Activated CD4-positive, alpha-beta T cell treated with anti-CD3 and anti-CD28 coated beads, Interleukin-2, amount 50 U/mL, for 4 hours (primary cell): Measurements from ENCODE around the gene IL9.

ENCODE experiments used
- DNase-seq, 2 experiments: peaks; one replicate each; pipeline ENCODE4 v3.0.0-alpha.2; 2020

Gene IL9

DNA sequence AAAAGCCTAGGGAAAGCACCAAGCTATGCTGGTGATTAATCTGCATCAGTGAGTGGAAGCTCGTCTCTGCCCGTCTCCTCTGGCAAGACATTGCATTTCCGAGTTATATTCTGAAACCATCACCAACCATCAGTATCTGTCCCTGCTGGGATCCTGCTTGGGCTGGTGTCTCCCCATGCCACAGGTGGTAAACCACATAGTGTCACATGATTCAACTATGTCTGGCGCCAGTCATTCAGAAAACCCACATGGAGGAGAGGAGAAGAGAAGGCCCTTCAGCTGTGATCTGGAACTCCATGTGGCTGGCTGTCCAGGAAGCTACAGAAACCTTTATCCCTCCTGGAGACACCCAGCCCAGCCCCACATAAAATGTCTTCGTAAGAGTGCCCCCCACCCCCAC, 4.8 kb downstream of the IL9 start:
- DNase-seq: no peak

DNA sequence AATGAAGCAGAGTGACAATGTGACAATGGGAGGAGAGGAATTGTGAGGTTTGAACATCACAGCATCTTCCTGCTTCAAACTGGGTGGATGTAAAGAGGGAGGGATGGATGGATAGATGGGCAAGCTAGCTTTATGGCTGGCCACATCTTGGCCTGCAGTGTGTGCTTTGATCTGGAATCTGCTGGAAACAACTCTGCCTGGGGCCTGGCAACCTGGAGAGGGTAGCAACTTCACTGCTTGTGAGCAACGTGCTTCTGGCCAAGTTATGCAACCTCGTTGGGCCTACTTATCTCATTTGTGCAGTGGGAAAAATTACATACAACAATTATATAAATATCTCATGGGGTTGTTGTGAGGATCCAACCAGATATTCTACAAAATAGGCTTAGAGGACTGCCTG, 5.3 kb downstream of the IL9 start:
- DNase-seq: no peak

DNA sequence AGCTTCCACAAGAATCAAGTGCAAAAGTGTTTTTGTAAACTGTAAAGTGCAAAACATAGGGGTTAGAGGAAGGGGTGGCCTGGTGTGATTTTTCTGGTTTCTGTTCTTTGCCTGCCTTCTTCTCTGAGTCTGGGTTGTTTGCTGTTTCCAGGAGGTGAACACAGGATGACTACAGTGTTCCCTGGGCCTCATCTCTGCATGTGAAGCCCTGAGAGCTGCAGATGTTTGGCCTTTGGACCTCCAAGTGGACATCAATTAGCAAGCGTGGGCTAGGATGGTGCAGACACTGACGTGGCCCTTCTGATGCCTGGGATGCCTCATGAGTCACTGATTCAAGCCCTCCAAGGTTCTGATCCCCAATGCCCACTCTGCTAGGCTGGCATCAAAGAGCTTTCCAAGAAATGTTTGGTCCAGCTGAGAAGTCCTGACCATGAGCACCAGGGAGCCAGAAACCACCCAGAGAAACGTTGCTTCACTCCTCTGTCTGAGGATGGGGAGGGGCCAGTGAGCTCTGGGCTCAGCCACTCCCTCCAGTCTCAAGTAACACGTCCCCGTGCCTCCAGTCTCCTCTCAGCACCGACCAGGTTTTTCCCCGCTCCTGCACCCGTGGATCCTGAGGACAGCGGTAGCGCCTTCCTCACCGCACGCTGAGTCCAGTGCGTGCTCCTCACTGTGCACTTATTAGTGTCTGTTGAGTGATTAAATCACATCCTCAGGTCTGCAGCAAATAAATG, 7.6 kb downstream of the IL9 start:
- DNase-seq: no peak

DNA sequence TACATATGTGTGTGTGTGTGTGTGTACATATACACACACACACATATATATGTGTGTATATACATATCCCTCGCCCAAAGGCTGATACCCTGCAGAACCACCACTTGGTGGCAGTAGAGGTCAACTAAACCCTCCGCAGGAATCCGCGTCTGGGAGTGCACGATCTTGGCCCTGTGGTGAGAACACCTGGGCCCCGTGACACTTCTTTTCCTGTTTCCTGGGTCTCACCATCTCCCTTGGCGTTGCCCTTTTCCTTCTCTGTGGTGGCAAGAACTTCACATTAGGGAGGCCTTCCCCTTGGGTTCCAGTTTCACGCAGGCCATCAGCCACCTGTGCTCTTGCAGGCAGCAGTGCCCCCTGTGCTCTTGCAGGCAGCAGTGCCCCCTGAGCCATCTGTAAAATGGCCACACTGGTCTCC, 8.2 kb downstream of the IL9 start:
- DNase-seq: peak; percentile 32 to 35

DNA sequence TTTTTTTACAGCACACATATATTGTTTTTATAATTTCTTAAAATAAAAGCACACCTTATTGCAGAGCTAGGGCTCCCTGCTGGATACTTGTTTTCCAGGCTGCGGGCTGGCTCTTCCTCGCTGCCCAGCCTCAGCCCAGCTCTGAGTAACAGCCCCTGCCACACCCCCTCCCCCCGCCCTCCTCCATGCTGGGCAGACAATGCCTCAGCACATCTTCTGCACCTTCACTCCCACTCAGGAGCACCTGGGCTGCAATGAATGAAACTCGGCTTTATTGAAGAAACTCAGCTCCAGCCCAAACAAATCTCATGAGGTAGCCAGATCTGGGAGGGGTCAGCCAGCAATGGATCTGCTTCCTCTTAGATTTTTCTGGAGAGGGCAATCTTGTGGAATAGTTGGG, 9.5 kb downstream of the IL9 start:
- no peak for DNase-seq

DNA sequence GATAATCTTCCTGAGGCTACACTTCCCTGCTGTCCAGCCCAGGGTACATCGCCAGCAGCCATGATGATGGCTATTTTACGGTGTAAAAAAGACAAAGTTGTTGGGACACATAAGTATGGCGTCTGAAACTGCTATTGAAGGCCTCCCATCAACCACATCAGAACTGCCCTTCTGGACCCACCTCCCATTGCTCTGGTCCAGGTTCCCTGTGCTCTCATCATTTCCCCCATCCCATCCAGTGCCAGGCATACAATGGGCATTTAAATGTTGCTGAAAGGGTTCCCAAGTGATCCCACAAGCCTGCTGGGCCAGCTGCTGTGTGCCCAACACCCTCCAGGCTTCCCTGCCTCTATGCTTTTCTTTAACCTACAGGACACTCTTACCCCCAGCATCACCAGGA, 10.6 kb downstream of the IL9 start:
- no peak for DNase-seq

DNA sequence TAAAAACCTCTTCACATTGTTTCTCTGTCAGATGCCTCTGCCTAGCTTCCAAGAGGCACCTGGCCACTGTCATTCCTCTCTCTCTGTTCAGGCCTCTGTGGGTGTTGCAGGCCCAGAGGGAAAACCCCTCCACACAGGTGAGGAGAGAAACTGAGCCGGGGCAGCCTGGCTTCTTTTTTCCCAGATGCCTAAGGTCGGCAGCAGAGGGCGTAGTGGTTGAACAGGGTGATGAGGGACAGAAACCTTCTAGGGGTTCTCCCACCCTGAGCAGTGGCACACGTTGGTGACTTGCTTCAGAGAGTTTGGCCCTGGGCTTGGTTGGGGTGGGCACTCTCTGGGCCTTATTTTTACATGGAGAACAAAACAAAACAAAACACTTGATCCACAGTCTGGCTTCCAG, 12.2 kb downstream of the IL9 start:
- no peak for DNase-seq

DNA sequence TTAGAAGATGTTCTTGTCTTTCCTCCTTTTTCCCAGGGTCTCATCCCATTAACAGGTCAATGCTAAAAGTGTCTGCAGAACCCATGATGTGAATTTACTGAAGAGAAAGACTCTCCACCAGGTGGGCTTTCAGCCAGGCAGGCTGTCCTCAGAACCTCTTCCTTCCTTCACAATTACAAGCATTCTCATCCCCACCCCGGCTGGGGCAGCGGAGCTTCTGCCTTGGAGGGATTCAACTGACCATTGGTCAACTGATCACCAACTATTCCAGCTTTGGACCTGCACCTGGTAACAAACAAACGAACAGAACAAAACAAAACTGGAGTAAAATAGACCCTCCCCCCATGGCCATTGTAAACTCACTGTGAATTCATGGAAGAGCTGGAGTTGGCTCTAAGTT, 12.6 kb downstream of the IL9 start:
- no peak for DNase-seq

DNA sequence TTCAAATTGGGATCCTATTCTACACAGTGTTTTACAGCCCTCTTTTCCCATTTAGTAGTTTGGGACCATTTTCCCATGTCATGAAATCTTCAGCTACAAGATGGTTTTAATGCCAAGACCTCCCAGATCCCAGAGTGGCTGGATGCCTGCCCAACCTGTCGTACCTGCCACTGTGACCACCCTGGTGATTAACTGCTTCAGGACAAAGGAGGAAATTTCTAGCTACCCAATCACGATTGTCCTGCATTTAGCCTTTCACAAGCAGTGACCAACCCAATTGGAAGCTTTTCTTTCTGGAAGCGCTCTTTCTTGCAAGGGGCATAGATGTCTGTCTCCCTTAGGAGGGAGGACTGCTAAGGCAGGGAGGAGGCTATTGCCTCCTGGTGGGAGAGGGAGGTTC, 13.8 kb downstream of the IL9 start:
- no peak for DNase-seq

DNA sequence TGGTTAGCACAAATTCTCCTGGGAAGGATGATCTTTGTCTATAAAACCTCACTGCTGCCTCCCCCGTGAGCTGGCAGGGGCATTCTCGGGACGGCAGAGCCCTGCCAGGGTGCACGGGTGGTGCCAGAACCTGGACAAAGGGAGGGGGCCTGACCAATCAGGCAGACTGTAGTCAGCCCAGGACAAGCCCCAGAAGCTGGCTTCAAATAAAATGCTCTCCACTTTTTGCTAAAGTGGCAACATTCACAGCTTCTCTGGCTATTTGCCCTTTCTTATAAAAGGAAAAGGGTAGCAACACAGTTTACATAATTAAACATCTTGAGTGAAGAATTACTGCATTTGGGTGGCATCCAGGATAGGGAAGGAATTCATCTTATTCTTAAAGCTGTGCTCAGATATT, 14.4 kb downstream of the IL9 start:
- DNase-seq: no peak

DNA sequence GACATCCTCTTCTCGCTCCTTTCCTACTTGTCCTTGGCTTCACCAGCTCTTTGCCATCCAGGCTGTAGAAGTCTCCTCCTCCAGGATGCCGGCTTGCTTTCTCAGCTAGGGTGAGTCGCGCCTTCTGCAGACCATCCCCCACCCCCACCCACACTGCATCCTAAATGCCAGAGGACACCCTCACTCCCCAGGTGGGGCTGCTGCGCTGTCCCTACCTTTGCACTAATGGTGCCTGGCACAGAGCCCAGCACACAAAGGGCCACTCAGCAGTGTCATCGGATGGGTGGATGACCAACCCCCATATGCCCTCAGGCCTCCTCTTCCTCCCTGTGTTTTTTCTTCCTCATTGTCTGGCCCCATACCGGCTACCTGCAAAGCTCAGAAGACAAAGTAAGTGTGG, 14.8 kb downstream of the IL9 start:
- DNase-seq: no peak

DNA sequence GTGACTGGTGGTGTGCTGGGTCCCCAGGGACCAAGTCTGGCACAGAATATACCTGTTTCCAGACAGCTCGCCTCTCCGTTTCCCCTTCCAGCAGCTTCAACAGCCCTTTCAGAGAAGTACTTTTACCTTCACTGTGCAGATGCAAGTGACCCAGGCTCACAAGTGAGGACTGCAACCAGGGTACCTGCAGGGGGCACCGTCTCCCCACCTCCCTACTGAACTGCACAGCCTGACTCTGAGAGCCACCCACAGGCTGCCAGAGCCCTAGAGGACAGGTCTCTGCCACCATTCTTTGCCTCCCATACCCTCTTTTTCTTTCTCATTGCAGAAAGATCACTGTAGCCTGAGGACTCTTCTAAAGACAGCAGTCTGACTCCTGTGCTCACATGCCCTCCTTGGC, 15.4 kb downstream of the IL9 start:
- DNase-seq: no peak

DNA sequence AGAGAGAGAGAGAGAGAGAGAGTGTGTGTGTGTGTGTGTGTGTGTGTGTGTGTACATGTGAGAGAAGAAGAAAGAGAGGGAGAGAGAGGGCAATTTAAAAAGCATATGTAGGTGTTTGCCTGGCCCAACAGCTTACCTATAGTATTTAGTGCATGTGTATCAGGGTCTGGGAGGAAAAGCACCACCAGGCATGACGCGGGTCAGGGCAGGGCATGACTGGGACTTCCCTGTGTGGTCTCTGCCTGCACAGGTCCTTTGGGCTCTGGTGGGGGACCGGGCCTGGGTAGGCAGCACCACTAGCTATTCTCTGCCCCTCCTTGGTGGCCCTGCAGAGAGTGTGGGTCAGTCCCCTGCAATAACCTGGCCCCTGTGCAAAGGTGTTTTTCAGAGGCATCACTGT, 16.1 kb downstream of the IL9 start:
- no peak for DNase-seq

DNA sequence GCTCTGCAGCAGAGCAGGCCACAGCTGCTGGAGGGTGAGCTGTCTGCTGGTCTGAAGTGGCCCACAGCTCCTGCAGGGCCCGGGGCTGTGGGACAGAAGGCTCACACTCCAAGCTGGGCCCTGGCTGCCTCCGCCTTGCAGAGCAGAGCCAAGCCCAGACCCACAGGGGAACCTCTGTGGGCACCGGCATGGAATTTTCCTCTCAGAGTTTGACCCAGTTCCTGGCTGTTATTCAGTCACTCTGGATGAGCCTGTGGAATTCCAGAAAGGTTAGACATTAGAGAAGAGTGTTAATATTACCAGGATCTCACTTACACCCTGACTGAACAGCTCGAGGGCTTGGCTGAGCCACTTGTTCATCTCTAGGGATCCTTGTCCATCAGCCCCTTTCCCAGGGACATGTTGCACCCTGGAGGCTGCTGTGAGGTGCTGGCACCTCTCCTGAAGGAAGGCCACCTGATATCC, 17.5 kb downstream of the IL9 start:
- DNase-seq: no peak

DNA sequence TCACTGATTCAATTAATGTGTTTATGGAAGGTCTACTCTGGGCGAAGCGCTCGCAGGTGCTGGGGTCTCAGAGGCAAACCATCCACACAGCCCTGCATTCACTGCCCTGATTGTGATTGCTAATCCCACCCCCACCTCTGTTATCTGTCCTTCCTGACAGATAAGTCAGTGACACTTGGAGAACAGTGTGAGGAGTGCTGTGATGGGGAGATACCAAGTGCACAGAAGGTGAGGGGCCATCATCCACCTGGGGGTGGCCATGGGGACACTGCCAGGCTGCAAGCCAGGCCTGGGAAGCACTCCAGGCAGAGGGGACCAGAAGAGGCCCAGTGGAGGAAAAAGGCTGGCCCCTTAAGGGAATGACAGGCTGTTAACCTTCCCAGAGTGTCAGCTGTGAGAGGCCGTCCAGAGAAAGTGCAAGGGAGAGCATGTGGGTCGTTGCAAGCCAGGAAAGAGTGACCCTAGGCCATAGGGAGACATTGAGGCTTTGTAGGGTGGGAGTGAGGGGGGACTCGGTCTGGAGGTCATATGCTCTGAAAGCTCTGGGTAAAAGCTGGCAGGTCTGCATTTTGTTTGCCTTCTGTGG, 18.0 kb downstream of the IL9 start:
- no peak for DNase-seq

DNA sequence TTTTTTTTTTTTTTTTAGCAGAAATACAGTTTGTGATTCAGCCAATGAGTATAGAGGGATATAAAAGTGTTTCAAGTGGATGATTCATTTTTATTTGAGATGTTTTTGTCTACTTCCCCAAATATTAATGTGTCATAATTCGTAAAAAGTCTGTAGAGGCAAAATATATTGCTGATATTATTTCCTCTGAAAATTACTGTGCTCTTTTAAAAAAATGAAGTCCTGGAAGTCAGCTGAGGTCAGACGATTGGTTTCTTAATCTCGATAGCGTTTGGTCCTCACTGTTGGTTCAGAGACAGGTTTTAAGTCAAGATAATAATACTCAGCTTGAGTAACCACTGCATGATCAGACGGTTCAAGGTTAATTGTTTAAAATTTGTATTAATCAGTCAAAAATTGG, 19.5 kb downstream of the IL9 start:
- no peak for DNase-seq

DNA sequence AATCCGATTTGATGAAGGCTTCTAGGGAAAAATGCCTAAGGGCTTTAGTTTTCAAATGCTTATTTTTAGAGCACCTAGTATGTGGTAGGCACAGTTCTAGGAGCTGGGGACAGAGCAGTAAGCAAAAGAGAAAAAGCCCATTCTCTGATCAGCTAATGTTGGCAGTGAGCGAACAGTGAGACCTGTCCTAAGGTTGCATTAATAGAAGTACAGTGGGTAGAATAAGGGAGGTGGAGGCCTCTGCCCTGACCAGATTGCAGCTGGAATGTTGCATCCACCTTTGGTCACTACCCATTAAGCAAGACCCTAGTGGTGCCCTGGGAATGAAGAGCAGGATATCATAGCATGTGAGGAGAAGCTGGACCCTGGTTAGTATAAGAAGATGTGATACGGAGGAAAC, 20.1 kb downstream of the IL9 start:
- DNase-seq: no peak

DNA sequence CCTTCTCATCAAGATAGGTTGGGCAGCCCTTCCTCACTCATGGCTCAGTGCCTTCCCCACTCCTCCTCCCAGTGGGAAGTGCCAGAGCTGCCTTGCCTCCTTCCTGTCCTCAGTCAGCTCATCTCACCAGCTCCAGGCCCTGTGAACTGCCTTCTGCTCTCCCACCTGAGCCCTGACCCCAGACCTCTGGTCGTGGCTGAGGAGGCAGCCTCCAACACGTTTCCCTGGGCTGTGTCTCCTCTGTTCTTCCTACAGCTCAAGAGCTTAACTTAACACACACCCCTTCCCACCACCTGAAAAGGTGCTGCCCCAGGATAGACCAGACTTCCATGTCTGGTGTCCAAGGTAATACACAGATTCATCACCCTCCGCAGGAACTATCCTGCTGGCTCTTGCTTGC, 21.2 kb downstream of the IL9 start:
- DNase-seq: no peak

DNA sequence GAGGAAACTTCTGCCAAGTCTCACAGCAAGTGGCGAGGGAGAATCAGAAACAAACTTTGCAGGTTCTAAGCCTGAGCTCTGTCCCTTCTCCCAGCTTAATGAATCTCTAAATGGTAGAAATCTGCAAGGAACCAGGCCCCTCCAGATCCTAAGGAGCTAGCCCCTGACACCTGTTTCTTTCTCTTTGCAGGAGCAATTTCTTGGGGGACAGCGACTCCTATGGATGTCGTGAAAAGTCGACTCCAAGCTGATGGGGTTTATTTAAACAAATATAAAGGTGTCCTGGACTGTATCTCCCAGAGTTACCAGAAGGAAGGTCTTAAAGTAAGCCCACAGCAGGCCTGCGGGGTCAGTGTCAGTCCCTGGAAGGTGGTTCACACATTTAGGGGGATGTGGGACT, 21.8 kb downstream of the IL9 start:
- DNase-seq: no peak

DNA sequence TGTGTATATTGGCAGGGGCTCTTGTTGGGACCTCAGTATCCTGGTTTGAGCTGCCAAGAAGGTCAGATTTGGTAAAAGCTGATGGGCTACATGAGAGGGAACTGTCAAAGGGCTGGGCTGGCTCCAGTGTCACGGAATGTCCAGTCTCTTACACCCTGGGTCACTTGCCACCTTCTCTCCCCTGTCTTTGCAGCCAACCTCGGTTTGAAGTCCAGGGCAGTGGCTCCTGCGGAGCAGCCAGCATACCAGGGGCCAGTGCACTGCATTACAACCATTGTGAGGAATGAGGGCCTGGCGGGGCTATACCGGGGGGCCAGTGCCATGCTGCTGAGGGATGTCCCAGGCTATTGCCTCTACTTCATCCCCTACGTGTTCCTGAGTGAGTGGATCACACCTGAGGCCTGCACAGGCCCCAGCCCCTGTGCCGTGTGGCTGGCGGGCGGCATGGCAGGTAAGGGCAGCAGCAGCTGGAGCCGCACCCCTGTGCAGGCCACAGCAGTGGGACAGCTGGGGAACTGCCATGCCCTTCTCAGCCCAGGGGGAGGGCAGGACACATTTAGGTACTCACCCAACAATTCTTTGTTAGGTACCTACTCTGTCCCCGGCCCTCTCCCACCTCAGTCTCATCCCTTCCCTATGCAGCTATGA, 24.2 kb downstream of the IL9 start:
- DNase-seq: no peak

DNA sequence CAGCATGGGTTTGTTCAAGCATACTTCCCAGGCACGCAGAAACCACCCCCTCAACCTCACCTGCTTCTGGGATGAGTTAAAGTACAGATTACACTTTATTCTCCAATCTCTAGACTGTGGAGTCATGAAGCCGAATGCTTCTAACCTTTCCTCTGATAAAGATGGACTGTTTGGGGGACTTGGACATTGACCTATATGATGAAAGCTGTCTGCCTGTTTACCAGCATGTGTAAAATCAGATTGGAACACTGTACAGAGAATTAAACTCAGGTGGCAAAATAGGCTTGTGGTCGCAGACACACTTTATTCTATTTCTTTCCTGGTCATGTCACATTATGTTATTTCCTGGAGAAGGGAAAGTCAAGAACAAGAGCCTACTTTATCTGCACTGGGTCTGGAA, 25.7 kb downstream of the IL9 start:
- DNase-seq: no peak

DNA sequence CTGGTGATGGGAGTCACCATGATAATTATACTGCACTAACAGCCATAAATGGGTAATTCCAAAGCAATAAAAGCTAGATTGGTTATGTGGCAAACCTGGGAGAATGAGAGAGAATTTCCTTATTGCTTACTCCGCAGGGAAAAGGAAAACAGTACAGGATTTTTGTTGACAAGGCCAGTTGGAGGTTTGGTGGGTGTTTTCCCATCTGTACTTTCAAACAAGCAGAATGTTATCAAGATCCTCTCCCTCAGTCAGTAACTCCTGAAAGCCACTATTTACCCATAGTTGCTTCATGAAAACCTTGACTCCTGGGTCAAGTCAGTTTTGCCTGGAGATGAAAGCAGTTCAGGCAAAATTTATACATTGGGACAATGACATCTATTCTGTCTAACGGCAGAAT, 26.4 kb downstream of the IL9 start:
- no peak for DNase-seq

DNA sequence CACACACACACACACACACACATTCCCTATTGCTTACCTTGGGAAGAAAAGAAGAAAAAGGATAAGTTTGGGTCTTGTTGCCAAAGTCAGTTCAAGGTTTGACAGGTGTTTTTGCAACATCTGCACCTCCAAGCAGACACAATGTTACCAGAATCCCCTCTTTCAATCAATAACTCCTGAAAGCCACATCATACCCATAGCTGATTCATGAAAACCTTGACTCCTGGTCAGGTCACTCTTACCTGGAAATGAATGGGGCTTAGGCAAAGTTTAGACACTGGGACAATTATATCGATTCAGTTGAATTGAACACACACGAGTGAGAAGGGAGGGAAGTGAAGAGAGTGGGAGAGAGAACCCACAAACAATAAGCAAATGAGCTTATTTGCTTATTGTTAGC, 27.0 kb downstream of the IL9 start:
- DNase-seq: no peak

DNA sequence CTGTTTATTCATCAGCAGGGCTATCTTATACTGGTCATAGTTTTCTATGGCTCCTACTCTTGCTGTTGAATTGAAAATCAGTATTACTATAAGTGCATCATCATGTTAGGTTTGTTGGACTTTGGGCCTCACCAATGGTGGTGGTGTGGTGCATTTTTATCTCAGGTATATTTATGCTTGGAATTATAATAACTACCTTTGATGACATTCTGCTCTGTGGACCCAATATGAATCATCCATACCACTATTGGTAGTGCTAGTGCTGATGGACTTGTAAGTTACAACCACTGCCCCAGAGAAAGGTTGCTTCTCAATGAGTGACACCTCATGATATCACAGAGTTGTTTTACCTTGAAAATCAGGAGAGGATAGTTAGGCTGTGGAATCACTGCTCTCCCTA, 28.0 kb downstream of the IL9 start:
- no peak for DNase-seq

DNA sequence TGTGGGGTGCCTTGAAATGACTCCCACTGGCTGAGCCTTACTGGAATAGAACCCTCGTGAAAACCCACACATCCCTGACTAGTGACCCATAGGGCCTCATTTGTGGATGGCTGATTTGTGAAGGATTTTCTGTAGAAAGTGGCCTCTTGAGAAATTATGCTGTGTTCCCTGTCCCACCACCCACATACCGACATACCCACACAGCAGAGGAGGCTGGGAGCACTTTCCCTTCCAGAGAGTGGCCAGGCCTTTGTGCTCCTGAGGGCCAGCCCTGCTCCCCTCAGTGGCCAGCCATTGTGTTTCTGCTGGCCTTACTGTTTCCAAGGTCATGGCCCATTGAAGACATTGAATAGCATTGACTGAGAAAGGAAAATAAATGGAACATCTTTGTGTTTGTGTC, 29.6 kb downstream of the IL9 start:
- DNase-seq: no peak
